D721Med (cell line): Measurements from ENCODE around the gene NKAIN4.

Experiments
- DNase-seq: peaks from one replicate; pipeline ENCODE4 v3.0.0; 2011; ENCODE audit warnings: low spot score; ENCODE audit not compliant: insufficient read length
- FAIRE-seq: peaks from 2 replicates; lab custom pipeline; 2011; peaks lifted over from hg19 to GRCh38; lab: Jason Lieb, UNC
- CTCF ChIP-seq: IDR thresholded peaks from 2 replicates; pipeline ENCODE4 v1.5.1; 2012; ENCODE audit warnings: mild to moderate bottlenecking, control low read depth; ENCODE audit not compliant: insufficient read depth; ENCODE audit errors: missing control alignments

Gene NKAIN4

GRCh38 chr20:63267691-63268090 is 13.4 kb upstream of the NKAIN4 start:
- no peak for DNase-seq
- TF ChIP-seq CTCF = no peak
- FAIRE-seq = no peak

GRCh38 chr20:63265891-63266515 is 11.7 kb upstream of the NKAIN4 start:
- TF ChIP-seq CTCF = no peak
- FAIRE-seq (no peak), DNase-seq (no peak)

GRCh38 chr20:63264519-63264918 is 10.3 kb upstream of the NKAIN4 start:
- TF ChIP-seq CTCF = no peak
- FAIRE-seq (no peak), DNase-seq (no peak)

GRCh38 chr20:63264000-63264399 is 9.7 kb upstream of the NKAIN4 start:
- no peak for TF ChIP-seq CTCF
- DNase-seq (no peak), FAIRE-seq (no peak)

GRCh38 chr20:63262836-63263235 is 8.6 kb upstream of the NKAIN4 start:
- no peak for TF ChIP-seq CTCF
- DNase-seq (no peak), FAIRE-seq (no peak)

GRCh38 chr20:63261795-63262528 is 7.7 kb upstream of the NKAIN4 start:
- no peak for DNase-seq
- no peak for FAIRE-seq
- no peak for TF ChIP-seq CTCF
